ENCODE results near the gene TUBGCP5. TPM values are rescaled to one million over a fixed set of nuclear protein-coding genes. Genes with fewer than 3 reads are reported as not detected.

Gene TUBGCP5
- total and polyA plus RNA-seq, 10 of the 15 experiments (the other 5 are each of a cell fraction or from before 2014, with no cell fraction given), result 6.4 to 29.2 (median 20.2) TPM

DNA sequence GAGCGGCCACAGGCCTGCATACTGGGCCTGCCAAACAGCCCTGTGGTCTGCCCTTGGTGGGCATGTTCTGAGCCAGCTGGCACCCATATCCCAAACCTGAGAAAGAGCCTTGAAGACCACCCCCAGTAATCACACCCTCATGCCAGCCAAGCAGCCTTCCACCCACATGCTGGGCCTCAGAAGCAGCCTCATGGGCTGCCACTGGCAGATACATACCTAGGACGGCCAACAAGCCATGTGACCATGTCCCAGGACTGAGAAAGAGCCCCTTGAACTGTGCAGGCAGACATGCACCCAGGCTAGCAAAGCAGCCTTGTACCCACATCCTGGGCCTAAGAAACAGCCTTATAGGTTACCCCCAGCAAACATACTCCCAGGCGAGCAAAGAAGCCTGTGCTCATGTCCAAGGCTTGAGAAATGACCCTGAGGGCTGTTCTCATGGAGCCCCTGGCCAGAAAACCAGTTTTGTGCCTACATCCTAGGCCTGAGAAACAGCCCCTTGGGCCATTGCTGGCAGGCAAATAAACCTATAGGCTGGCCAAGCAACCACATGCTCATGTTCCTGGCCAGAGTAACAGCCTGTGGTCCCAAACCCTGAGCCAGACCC, 24.9 kb downstream of the TUBGCP5 start:
- Histone ChIP-seq H3K27ac (ENCODE audit: control insufficient read depth, insufficient read depth) (no peak overlapping the region), H3K9ac (ENCODE audit: control insufficient read depth, insufficient read depth, low read length) (no peak overlapping the region), H3K4me2 (ENCODE audit: control insufficient read depth, insufficient read depth) (no peak overlapping the region), H3K9me3 (replicated peaks; ENCODE audit: control insufficient read depth, insufficient read depth, low read length) (no peaks in the 10 kb centered on the region), H3K79me2 (ENCODE audit: control insufficient read depth, insufficient read depth, low read length) (no peaks in the 10 kb centered on the region), H2AFZ (ENCODE audit: control insufficient read depth, low read depth, low read length) (no peak overlapping the region), H3K4me3 (no peak overlapping the region), H3K36me3 (ENCODE audit: control insufficient read depth in 2 of 2, insufficient read depth in 2 of 2, low read length in 1 of 2) (peaks cover 9 to 33% of the 10 kb centered on the region in 2 experiments), H3K27me3 (replicated peaks in 1 of 2; ENCODE audit: control insufficient read depth in 2 of 2, insufficient read depth in 2 of 2, low read length in 1 of 2) (no peaks in the 10 kb centered on the region), H3K4me1 (ENCODE audit: control insufficient read depth, insufficient read depth, low read length) (no peaks in the 10 kb centered on the region), H4K20me1 (ENCODE audit: control insufficient read depth, insufficient read depth) (no peaks in the 10 kb centered on the region)
- no peak for FAIRE-seq
- in situ Hi-C loops (cut with MboI) (no loop called here), intact Hi-C loops (cut with micrococcal nuclease; ENCODE audit: unreplicated experiment) (no loop called here)
- 79% methylated on average over 3 of the region's 3 CpGs for WGBS (ENCODE audit: insufficient coverage, insufficient replicate concordance, low lambda C conversion rate, missing lambda C conversion rate)
- POLR2A ChIA-PET, result no interaction called here
- no peak for ATAC-seq
- SMC1A ChIA-PET (ENCODE audit: uncharacterized antibody, unreplicated experiment), result no interaction called here
- CTCF ChIA-PET, result no interaction called here
- RAD21 ChIA-PET (ENCODE audit: unreplicated experiment), result no interaction called here
- BruUV-seq (replicated peaks), result no TSS peak
- no peak for DNase-seq (ENCODE audit: low read depth, low spot score)
- TF ChIP-seq, protein P1, sequence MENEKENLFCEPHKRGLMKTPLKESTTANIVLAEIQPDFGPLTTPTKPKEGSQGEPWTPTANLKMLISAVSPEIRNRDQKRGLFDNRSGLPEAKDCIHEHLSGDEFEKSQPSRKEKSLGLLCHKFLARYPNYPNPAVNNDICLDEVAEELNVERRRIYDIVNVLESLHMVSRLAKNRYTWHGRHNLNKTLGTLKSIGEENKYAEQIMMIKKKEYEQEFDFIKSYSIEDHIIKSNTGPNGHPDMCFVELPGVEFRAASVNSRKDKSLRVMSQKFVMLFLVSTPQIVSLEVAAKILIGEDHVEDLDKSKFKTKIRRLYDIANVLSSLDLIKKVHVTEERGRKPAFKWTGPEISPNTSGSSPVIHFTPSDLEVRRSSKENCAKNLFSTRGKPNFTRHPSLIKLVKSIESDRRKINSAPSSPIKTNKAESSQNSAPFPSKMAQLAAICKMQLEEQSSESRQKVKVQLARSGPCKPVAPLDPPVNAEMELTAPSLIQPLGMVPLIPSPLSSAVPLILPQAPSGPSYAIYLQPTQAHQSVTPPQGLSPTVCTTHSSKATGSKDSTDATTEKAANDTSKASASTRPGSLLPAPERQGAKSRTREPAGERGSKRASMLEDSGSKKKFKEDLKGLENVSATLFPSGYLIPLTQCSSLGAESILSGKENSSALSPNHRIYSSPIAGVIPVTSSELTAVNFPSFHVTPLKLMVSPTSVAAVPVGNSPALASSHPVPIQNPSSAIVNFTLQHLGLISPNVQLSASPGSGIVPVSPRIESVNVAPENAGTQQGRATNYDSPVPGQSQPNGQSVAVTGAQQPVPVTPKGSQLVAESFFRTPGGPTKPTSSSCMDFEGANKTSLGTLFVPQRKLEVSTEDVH (IDR thresholded peaks at IDR 0.05; ENCODE audit: low read depth, partially characterized antibody), result no peak
- TF ChIP-seq, protein P2, sequence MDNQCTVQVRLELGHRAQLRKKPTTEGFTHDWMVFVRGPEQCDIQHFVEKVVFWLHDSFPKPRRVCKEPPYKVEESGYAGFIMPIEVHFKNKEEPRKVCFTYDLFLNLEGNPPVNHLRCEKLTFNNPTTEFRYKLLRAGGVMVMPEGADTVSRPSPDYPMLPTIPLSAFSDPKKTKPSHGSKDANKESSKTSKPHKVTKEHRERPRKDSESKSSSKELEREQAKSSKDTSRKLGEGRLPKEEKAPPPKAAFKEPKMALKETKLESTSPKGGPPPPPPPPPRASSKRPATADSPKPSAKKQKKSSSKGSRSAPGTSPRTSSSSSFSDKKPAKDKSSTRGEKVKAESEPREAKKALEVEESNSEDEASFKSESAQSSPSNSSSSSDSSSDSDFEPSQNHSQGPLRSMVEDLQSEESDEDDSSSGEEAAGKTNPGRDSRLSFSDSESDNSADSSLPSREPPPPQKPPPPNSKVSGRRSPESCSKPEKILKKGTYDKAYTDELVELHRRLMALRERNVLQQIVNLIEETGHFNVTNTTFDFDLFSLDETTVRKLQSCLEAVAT (IDR thresholded peaks at IDR 0.05), result no peak
- TF ChIP-seq, protein P3, sequence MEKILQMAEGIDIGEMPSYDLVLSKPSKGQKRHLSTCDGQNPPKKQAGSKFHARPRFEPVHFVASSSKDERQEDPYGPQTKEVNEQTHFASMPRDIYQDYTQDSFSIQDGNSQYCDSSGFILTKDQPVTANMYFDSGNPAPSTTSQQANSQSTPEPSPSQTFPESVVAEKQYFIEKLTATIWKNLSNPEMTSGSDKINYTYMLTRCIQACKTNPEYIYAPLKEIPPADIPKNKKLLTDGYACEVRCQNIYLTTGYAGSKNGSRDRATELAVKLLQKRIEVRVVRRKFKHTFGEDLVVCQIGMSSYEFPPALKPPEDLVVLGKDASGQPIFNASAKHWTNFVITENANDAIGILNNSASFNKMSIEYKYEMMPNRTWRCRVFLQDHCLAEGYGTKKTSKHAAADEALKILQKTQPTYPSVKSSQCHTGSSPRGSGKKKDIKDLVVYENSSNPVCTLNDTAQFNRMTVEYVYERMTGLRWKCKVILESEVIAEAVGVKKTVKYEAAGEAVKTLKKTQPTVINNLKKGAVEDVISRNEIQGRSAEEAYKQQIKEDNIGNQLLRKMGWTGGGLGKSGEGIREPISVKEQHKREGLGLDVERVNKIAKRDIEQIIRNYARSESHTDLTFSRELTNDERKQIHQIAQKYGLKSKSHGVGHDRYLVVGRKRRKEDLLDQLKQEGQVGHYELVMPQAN (conservative IDR thresholded peaks at IDR 0.05), result no peak
- TF ChIP-seq, protein P4, sequence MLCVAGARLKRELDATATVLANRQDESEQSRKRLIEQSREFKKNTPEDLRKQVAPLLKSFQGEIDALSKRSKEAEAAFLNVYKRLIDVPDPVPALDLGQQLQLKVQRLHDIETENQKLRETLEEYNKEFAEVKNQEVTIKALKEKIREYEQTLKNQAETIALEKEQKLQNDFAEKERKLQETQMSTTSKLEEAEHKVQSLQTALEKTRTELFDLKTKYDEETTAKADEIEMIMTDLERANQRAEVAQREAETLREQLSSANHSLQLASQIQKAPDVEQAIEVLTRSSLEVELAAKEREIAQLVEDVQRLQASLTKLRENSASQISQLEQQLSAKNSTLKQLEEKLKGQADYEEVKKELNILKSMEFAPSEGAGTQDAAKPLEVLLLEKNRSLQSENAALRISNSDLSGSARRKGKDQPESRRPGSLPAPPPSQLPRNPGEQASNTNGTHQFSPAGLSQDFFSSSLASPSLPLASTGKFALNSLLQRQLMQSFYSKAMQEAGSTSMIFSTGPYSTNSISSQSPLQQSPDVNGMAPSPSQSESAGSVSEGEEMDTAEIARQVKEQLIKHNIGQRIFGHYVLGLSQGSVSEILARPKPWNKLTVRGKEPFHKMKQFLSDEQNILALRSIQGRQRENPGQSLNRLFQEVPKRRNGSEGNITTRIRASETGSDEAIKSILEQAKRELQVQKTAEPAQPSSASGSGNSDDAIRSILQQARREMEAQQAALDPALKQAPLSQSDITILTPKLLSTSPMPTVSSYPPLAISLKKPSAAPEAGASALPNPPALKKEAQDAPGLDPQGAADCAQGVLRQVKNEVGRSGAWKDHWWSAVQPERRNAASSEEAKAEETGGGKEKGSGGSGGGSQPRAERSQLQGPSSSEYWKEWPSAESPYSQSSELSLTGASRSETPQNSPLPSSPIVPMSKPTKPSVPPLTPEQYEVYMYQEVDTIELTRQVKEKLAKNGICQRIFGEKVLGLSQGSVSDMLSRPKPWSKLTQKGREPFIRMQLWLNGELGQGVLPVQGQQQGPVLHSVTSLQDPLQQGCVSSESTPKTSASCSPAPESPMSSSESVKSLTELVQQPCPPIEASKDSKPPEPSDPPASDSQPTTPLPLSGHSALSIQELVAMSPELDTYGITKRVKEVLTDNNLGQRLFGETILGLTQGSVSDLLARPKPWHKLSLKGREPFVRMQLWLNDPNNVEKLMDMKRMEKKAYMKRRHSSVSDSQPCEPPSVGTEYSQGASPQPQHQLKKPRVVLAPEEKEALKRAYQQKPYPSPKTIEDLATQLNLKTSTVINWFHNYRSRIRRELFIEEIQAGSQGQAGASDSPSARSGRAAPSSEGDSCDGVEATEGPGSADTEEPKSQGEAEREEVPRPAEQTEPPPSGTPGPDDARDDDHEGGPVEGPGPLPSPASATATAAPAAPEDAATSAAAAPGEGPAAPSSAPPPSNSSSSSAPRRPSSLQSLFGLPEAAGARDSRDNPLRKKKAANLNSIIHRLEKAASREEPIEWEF (IDR thresholded peaks at IDR 0.05; ENCODE audit: insufficient replicate concordance, low read depth, low read length), result no peak
- TF ChIP-seq, protein P5, sequence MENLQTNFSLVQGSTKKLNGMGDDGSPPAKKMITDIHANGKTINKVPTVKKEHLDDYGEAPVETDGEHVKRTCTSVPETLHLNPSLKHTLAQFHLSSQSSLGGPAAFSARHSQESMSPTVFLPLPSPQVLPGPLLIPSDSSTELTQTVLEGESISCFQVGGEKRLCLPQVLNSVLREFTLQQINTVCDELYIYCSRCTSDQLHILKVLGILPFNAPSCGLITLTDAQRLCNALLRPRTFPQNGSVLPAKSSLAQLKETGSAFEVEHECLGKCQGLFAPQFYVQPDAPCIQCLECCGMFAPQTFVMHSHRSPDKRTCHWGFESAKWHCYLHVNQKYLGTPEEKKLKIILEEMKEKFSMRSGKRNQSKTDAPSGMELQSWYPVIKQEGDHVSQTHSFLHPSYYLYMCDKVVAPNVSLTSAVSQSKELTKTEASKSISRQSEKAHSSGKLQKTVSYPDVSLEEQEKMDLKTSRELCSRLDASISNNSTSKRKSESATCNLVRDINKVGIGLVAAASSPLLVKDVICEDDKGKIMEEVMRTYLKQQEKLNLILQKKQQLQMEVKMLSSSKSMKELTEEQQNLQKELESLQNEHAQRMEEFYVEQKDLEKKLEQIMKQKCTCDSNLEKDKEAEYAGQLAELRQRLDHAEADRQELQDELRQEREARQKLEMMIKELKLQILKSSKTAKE (IDR thresholded peaks at IDR 0.05; ENCODE audit: low read depth, poor library complexity, severe bottlenecking), result no peak
- TF ChIP-seq SMAD5 (IDR thresholded peaks at IDR 0.05; ENCODE audit: low read depth) (no peak), PAX8 (IDR thresholded peaks at IDR 0.05) (no peak), RB1 (IDR thresholded peaks at IDR 0.05; ENCODE audit: borderline replicate concordance) (no peak), BMI1 (IDR thresholded peaks at IDR 0.05; ENCODE audit: borderline replicate concordance) (no peak)
